Measurements from ENCODE around the gene KIDINS220.

The KIDINS220 gene

DNA sequence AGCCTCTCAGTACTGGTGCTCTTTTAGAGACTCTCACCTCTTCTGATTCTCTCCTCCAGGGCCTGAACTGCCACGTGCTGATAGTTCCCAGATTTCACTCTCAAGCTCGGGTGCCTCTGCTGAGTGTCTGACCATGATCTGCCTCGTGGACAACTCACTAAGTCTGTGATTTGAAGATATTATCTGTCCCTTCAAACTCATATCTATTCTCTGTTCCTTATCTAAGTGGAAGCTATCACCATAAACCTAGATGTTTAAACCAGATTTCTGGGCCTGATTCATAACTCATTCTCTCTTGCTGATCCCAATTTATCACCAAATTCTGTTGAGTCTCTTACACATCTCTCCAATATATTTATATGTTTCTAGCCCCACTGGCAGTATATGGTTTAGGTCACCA, 29.9 kb upstream of the KIDINS220 start:
- Histone ChIP-seq H3K4me3 (replicated peaks; ENCODE audit: low read depth, low read length) (no peak overlapping the region), H3K36me3 (ENCODE audit: control insufficient read depth, insufficient read depth, low read length) (no peaks in the 10 kb centered on the region), H3K27me3 (replicated peaks; ENCODE audit: control insufficient read depth, insufficient read depth, low read length) (no peaks in the 10 kb centered on the region)
- DNase-seq (ENCODE audit: extremely low read depth, insufficient read length) = no peak
- no peak for TF ChIP-seq CTCF (IDR thresholded peaks at IDR 0.05; ENCODE audit: insufficient read depth, low read length, poor library complexity, severe bottlenecking)

DNA sequence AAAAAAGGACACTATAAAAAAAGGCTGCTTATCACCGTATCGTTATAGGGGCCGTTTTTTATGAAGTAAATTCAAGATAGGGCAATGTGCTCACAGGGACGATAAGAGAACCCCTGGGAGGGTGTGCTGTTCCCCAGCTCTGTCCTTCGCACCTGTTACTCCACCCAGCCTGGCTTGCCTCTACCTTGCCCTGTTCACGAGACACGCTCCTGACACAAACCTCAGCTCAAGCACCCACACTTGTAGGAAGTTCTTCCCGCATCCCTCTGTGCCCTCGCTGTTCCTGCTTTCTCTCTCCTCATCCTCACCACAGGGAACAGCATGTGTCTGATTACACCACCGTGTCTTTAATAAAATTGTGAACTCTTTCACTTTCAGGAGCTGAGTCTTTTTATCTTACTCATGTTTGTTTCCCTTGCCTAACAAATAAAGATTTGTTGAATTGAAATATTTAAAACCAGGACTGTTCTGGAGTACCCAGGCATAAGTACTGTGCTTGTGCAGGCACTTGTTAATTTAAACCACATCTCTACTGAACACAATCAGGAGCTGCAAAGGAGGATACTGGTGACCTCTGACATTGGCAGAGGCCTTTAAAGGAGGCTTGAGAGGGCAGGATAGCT, 26.0 kb upstream of the KIDINS220 start:
- DNase-seq (ENCODE audit: extremely low read depth, insufficient read length) = no peak

GRCh38 chr2:8862230-8862629, 24.8 kb upstream of the KIDINS220 start:
- no peaks in the 10 kb centered on the region for H3K36me3 ChIP-seq (ENCODE audit: control insufficient read depth, insufficient read depth, low read length)
- TF ChIP-seq CTCF (IDR thresholded peaks at IDR 0.05; ENCODE audit: insufficient read depth, low read length, poor library complexity, severe bottlenecking) = no peak
- no peak for DNase-seq (ENCODE audit: extremely low read depth, insufficient read length)
- H3K4me3 ChIP-seq (replicated peaks; ENCODE audit: low read depth, low read length) = no peak overlapping the region
- no peaks in the 10 kb centered on the region for H3K27me3 ChIP-seq (replicated peaks; ENCODE audit: control insufficient read depth, insufficient read depth, low read length)

More for the DNA sequence above, 26.0 kb upstream of the KIDINS220 start:
- H3K36me3 ChIP-seq (ENCODE audit: control insufficient read depth, insufficient read depth, low read length) = no peaks in the 10 kb centered on the region
- no peaks in the 10 kb centered on the region for H3K27me3 ChIP-seq (replicated peaks; ENCODE audit: control insufficient read depth, insufficient read depth, low read length)
- no peak for TF ChIP-seq CTCF (IDR thresholded peaks at IDR 0.05; ENCODE audit: insufficient read depth, low read length, poor library complexity, severe bottlenecking)
- no peak overlapping the region for H3K4me3 ChIP-seq (replicated peaks; ENCODE audit: low read depth, low read length)

GRCh38 chr2:8861797-8862196, 24.4 kb upstream of the KIDINS220 start:
- Histone ChIP-seq H3K36me3 (ENCODE audit: control insufficient read depth, insufficient read depth, low read length) (no peaks in the 10 kb centered on the region), H3K27me3 (replicated peaks; ENCODE audit: control insufficient read depth, insufficient read depth, low read length) (no peaks in the 10 kb centered on the region), H3K4me3 (replicated peaks; ENCODE audit: low read depth, low read length) (no peak overlapping the region)
- no peak for DNase-seq (ENCODE audit: extremely low read depth, insufficient read length)
- TF ChIP-seq CTCF (IDR thresholded peaks at IDR 0.05; ENCODE audit: insufficient read depth, low read length, poor library complexity, severe bottlenecking) = no peak

- Histone ChIP-seq H3K4me3 (replicated peaks; ENCODE audit: low read depth, low read length) (no peak overlapping the region), H3K36me3 (ENCODE audit: control insufficient read depth, insufficient read depth, low read length) (no peaks in the 10 kb centered on the region), H3K27me3 (replicated peaks; ENCODE audit: control insufficient read depth, insufficient read depth, low read length) (no peaks in the 10 kb centered on the region)
- DNase-seq (ENCODE audit: extremely low read depth, insufficient read length) = no peak
- TF ChIP-seq CTCF (IDR thresholded peaks at IDR 0.05; ENCODE audit: insufficient read depth, low read length, poor library complexity, severe bottlenecking) = no peak
Measured at GRCh38 chr2:8860239-8860638, 22.8 kb upstream of the KIDINS220 start.

DNA sequence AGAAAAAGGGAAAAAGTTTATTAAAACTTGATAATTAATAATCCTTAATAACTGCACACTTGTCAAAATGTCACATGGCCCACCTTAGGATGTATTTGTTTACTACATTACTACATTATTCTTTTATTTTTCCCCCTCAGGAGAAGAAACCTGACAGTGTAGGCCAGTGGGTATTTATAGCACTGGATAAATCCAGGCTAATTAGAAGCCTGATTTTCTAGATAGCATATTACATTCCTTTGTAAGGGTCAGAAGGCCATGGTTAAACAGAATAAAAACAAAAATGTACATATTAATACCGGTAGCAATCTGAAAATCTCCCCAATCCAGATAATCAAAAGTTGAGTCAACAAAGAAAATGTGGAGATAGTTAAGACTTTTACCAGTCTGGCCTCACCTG, 21.5 kb upstream of the KIDINS220 start:
- no peaks in the 10 kb centered on the region for H3K27me3 ChIP-seq (replicated peaks; ENCODE audit: control insufficient read depth, insufficient read depth, low read length)
- H3K4me3 ChIP-seq (replicated peaks; ENCODE audit: low read depth, low read length) = no peak overlapping the region
- DNase-seq (ENCODE audit: extremely low read depth, insufficient read length) = no peak
- no peak for TF ChIP-seq CTCF (IDR thresholded peaks at IDR 0.05; ENCODE audit: insufficient read depth, low read length, poor library complexity, severe bottlenecking)
- no peaks in the 10 kb centered on the region for H3K36me3 ChIP-seq (ENCODE audit: control insufficient read depth, insufficient read depth, low read length)
